ENCODE measurements around the gene ATP4B. TPM values are rescaled to one million over a fixed set of nuclear protein-coding genes. Genes with fewer than 3 reads are reported as not detected.

Gene ATP4B
- total and polyA plus RNA-seq, 2 donors (not counting 3 experiments of a cell fraction or from before 2014, with no cell fraction given): 0.06 TPM; not detected in 1

GRCh38 chr13:113605866-113606438, 52.0 kb downstream of the ATP4B start:
- FAIRE-seq: no peak
- Histone ChIP-seq H3K4me3 (replicated peaks in 1 of 3; ENCODE audit: insufficient read depth in 1 of 3, low read depth in 1 of 3, low read length in 3 of 3) (no peak overlapping the region), H3K9ac (replicated peaks; ENCODE audit: extremely low read depth, insufficient read depth, low read length) (no peak overlapping the region), H3K4me2 (ENCODE audit: insufficient read depth, low read length) (no peak overlapping the region), H2AFZ (ENCODE audit: low read depth, low read length) (no peak overlapping the region), H3K27ac (ENCODE audit: insufficient read depth, low read depth, low read length) (no peak overlapping the region), H3K79me2 (ENCODE audit: control insufficient read depth, insufficient read depth, low read length) (peaks cover 95% of the 10 kb centered on the region), H3K36me3 (ENCODE audit: control insufficient read depth in 2 of 2, extremely low read depth in 1 of 2, insufficient read depth in 2 of 2, low read length in 2 of 2) (peaks cover 0 to 16% of the 10 kb centered on the region in 2 experiments), H3K27me3 (ENCODE audit: control insufficient read depth in 2 of 2, insufficient read depth in 2 of 2, low read length in 2 of 2) (no peaks in the 10 kb centered on the region), H3K9me3 (replicated peaks; ENCODE audit: control insufficient read depth, insufficient read depth, low read length) (no peaks in the 10 kb centered on the region), H3K9me1 (replicated peaks; ENCODE audit: control insufficient read depth, extremely low read depth, insufficient read depth, low read length) (no peaks in the 10 kb centered on the region), H3K4me1 (ENCODE audit: control insufficient read depth, extremely low read depth, insufficient read depth, low read length) (no peaks in the 10 kb centered on the region), H4K20me1 (replicated peaks; ENCODE audit: control insufficient read depth, extremely low read depth, insufficient read depth, low read length) (no peaks in the 10 kb centered on the region)
- ChIA-PET CTCF (no interaction called here), POLR2A (no interaction called here)
- intact Hi-C loops (cut with micrococcal nuclease): no loop called here
- no peak for DNase-seq (ENCODE audit: low read depth, low spot score)
- dilution Hi-C loops (cut with MboI; ENCODE audit: extremely low pct_ligation_motif_present, low sequenced_read_pairs): no loop called here
- no TSS peak for BruUV-seq (replicated peaks)
- TF ChIP-seq, protein P1, sequence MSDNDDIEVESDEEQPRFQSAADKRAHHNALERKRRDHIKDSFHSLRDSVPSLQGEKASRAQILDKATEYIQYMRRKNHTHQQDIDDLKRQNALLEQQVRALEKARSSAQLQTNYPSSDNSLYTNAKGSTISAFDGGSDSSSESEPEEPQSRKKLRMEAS (IDR thresholded peaks at IDR 0.05; ENCODE audit: insufficient read depth, insufficient read length): no peak
- TF ChIP-seq JUN (IDR thresholded peaks at IDR 0.05; ENCODE audit: borderline replicate concordance, insufficient read depth, insufficient read length, low read depth): no peak
- TF ChIP-seq CTCF (IDR thresholded peaks at IDR 0.05; ENCODE audit: extremely low read depth in 1 of 2, insufficient read depth in 1 of 2, low read depth in 1 of 2, low read length in 2 of 2): no peak
- TF ChIP-seq POLR2AphosphoS5 (IDR thresholded peaks at IDR 0.05; ENCODE audit: insufficient read depth, low read depth, low read length): no peak
- no peak for TF ChIP-seq EZH2 (IDR thresholded peaks at IDR 0.05; ENCODE audit: borderline replicate concordance, low read depth, low read length, severe bottlenecking)
- no peak for TF ChIP-seq POLR2A (IDR thresholded peaks at IDR 0.05; ENCODE audit: low read depth, low read length)
- no peak for TF ChIP-seq FOS (IDR thresholded peaks at IDR 0.05; ENCODE audit: borderline replicate concordance, insufficient read depth, low read length)
- TF ChIP-seq MYC (IDR thresholded peaks at IDR 0.05; ENCODE audit: low read depth, low read length): no peak
- no peak for TF ChIP-seq GATA2 (IDR thresholded peaks at IDR 0.05; ENCODE audit: insufficient read depth, insufficient read length, low read depth, low read length)

All from endothelial cell of umbilical vein (primary cell).